ENCODE data around the gene MFAP3L. TPM values are rescaled to one million over a fixed set of nuclear protein-coding genes. Genes with fewer than 3 reads are reported as not detected.
A peak's percentile ranks its signal among the peaks of the same experiment; 100 is the strongest.

The MFAP3L gene
- total and polyA plus RNA-seq, 5 donors: 1.3 to 6.2 (median 4.4) TPM

DNA sequence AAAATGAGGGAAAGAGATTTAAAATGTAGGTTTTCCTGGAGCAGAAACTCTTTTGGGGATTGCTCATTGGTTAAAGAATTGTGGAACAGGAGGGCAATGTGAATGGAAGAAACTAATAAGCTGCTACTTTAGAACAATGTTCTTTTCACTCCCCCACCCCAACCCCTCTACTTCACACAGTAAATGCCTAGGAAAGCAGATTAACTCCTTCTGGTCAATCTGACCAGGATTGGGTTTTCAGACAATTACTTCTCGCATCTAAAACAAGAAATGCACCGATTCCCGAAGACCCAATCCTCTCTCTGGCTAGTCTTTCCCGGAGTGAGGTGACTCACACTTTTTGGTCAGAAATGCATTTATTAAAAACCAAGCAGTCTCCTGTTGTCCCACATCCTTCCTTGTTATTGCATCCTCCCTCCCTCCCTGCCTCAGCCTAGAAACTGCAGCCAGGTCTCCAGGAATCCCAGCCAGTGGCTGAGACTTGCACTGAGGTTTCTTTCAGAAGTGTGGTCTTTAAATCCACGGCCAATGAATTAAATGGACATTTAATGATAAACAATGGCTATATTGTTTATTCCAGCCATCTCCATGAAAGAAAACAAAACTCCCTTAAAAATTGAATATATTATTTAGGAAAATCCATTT is 21.4 kb downstream of the MFAP3L start:
- 74% methylated on average over 5 of the region's 5 CpGs for WGBS
- Histone ChIP-seq H3K9me3 (ENCODE audit: control insufficient read depth, low read length) (no peaks in the 10 kb centered on the region), H3K27me3 (ENCODE audit: control insufficient read depth, insufficient read depth) (no peaks in the 10 kb centered on the region), H3K4me1 (ENCODE audit: control insufficient read depth, insufficient read depth, low read length) (no peaks in the 10 kb centered on the region), H3K27ac (ENCODE audit: low read length) (no peak overlapping the region), H3K4me3 (ENCODE audit: low read length) (no peak overlapping the region)
- no peak for DNase-seq
- ATAC-seq: no peak
- intact Hi-C loops (cut with DNase I): no loop called here

GRCh38 chr4:170003071-170004070 is 22.8 kb downstream of the MFAP3L start:
- DNase-seq (no peak), ATAC-seq (no peak)
- no peaks in the 10 kb centered on the region for H3K27me3 ChIP-seq (ENCODE audit: control insufficient read depth, insufficient read depth)
- no peak overlapping the region for H3K4me3 ChIP-seq (ENCODE audit: low read length)
- intact Hi-C loops (cut with DNase I): no loop called here
- H3K4me1 ChIP-seq (ENCODE audit: control insufficient read depth, insufficient read depth, low read length): no peaks in the 10 kb centered on the region
- H3K9me3 ChIP-seq (ENCODE audit: control insufficient read depth, low read length): no peaks in the 10 kb centered on the region
- H3K27ac ChIP-seq (ENCODE audit: low read length): no peak overlapping the region
- 84% methylated on average over 12 of the region's 12 CpGs for WGBS

DNA sequence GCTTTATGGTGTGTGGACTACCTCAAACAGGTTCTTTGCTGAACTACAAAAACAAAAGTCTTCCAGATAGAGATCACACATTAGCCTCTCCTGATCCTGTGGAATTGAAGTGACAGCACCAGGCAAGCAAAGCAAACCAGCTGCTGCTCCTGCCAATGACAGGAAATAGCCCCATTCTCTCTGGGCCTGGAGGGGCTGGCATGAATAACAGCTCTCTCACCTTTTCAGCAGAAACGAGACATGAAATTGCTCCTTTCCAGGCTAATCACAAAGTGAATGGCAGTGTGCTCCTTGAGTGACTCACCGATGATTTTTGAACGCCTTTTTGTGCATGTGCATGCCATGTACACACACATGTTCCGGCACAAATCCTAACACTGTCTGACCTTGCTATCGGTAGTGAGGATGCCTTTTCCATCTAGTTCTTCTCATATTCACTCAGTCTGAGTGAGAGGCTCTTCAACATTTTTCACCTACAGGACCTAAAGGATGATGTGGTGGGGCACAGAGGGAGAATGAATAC is 24.4 kb downstream of the MFAP3L start:
- ATAC-seq (no peak), DNase-seq (no peak)
- Histone ChIP-seq H3K27ac (ENCODE audit: low read length) (no peak overlapping the region), H3K4me1 (ENCODE audit: control insufficient read depth, insufficient read depth, low read length) (no peaks in the 10 kb centered on the region), H3K4me3 (ENCODE audit: low read length) (no peak overlapping the region), H3K9me3 (ENCODE audit: control insufficient read depth, low read length) (no peaks in the 10 kb centered on the region), H3K27me3 (ENCODE audit: control insufficient read depth, insufficient read depth) (no peaks in the 10 kb centered on the region)
- intact Hi-C loops (cut with DNase I): no loop called here
- WGBS: 72% methylated on average over 5 of the region's 5 CpGs

DNA sequence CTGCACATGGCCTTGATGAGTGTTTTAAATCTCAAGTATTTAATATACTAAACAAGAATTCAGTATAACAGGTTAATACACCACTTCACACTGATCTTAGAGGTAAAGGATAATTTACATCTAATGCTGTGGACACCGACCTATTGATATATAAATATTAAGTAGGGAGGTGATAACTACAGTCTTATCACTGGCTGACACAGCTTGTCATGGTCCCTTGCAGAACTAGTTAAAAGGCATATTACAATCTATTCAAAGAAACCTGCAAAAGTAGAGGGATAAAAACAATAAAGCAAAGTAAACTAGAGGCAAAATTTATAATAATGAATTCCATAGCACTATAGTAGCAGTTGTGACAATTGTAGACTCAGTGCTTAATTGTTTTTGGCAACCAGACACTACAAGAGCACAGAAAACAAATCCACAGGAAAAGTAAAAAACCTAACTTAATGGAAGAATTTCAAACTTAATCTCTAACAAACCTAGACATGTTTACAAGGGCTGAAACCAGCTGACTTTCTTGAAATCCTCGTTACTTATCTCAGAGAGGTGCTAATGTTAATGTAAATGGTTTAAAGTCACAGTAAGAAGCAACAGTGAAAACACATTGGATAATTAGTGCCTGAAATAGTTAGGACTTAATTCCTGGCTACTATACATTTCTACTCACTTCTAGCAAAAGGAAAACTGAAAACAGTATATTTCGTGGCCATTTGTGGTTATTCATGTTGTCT is 25.0 kb downstream of the MFAP3L start:
- WGBS: 64% methylated on average over 3 of the region's 3 CpGs
- no peak for ATAC-seq

GRCh38 chr4:169999923-170000322 is 26.3 kb downstream of the MFAP3L start:
- H3K4me1 ChIP-seq (ENCODE audit: control insufficient read depth, insufficient read depth, low read length): no peaks in the 10 kb centered on the region
- H3K27me3 ChIP-seq (ENCODE audit: control insufficient read depth, insufficient read depth): no peaks in the 10 kb centered on the region
- intact Hi-C loops (cut with DNase I): no loop called here
- no peak overlapping the region for H3K27ac ChIP-seq (ENCODE audit: low read length)
- ATAC-seq: no peak
- H3K4me3 ChIP-seq (ENCODE audit: low read length): no peak overlapping the region
- no peak for DNase-seq
- H3K9me3 ChIP-seq (ENCODE audit: control insufficient read depth, low read length): no peaks in the 10 kb centered on the region
- 75% methylated on average over 2 of the region's 2 CpGs for WGBS

More for the DNA sequence above, 25.0 kb downstream of the MFAP3L start:
- Histone ChIP-seq H3K4me3 (ENCODE audit: low read length) (no peak overlapping the region), H3K4me1 (ENCODE audit: control insufficient read depth, insufficient read depth, low read length) (no peaks in the 10 kb centered on the region), H3K27ac (ENCODE audit: low read length) (no peak overlapping the region), H3K9me3 (ENCODE audit: control insufficient read depth, low read length) (no peaks in the 10 kb centered on the region), H3K27me3 (ENCODE audit: control insufficient read depth, insufficient read depth) (no peaks in the 10 kb centered on the region)
- intact Hi-C loops (cut with DNase I): no loop called here
- no peak for DNase-seq

DNA sequence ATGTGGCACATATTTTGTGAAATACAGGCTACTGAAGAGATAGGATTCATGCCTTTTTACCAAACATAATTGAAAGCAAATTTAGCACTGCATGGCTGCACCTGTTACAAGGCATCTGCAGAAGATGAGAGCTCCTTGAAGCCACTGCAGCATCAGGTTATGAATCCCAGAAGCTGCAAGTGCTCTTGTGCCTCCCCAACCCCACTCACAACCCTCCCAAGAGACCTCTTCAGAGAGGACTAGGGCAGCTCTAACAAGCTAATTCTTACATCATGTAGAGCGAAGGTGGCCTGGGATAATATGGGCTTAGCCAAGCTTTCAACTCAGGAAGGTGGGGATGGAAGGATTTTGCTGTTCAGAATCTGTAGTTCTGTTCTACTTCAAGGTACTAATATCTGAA is 27.2 kb downstream of the MFAP3L start:
- ATAC-seq: no peak
- intact Hi-C loops (cut with DNase I): no loop called here
- Histone ChIP-seq H3K27ac (ENCODE audit: low read length) (no peak overlapping the region), H3K9me3 (ENCODE audit: control insufficient read depth, low read length) (no peaks in the 10 kb centered on the region), H3K4me3 (ENCODE audit: low read length) (no peak overlapping the region), H3K4me1 (ENCODE audit: control insufficient read depth, insufficient read depth, low read length) (no peaks in the 10 kb centered on the region), H3K27me3 (ENCODE audit: control insufficient read depth, insufficient read depth) (no peaks in the 10 kb centered on the region)
- 82% methylated on average over 1 of the region's 1 CpG for WGBS
- DNase-seq: no peak

DNA sequence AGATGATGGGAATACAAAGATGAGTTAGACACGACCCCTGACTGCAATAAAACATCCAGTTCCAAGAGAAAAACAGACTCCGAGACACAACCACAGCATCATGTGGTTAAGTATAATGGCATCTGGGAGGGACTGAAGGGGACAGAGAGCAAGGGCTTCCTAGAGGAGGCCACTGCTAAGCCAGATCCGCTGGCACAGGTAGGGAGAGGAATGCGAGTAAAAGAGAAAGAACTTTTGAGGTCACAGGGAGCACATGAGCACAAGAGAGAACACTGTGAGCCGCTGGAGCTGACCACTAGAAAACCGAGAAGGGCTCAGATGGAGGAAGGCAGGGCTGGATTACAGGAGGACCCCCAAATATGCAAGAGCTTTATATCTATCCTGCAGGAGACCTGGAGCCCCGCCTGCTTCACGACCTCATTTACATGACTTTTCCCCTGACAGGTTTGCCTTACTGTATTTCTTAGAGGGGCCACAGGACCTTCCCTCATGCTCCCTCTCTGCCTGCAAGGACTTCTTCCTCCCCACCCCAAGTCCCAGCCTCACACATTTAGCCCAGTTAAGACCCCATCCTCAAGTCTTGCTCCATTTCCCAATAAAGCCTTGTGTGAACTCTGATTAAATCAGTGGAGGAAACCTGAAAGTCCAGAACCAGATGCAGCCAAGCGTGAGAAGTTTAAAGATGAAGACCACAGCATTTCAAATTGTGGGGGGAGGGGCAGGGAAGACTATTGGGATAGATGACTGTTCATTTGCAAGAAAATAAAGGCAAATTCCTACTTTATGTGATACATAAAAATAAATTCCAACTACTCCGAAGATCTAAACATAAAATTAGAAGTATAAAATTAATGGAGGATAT is 29.6 kb downstream of the MFAP3L start:
- peak in 1 of 3 donors; percentile 22 for DNase-seq
- H3K27ac ChIP-seq (ENCODE audit: low read length): no peak overlapping the region
- H3K9me3 ChIP-seq (ENCODE audit: control insufficient read depth, low read length): no peaks in the 10 kb centered on the region
- ATAC-seq: no peak
- H3K4me1 ChIP-seq (ENCODE audit: control insufficient read depth, insufficient read depth, low read length): no peaks in the 10 kb centered on the region
- intact Hi-C loops (cut with DNase I): no loop called here
- no peaks in the 10 kb centered on the region for H3K27me3 ChIP-seq (ENCODE audit: control insufficient read depth, insufficient read depth)
- 77% methylated on average over 10 of the region's 10 CpGs for WGBS
- H3K4me3 ChIP-seq (ENCODE audit: low read length): no peak overlapping the region

GRCh38 chr4:169993531-169993930 is 32.7 kb downstream of the MFAP3L start:
- DNase-seq (no peak), ATAC-seq (no peak)
- Histone ChIP-seq H3K9me3 (ENCODE audit: control insufficient read depth, low read length) (no peaks in the 10 kb centered on the region), H3K27me3 (ENCODE audit: control insufficient read depth, insufficient read depth) (no peaks in the 10 kb centered on the region), H3K4me3 (ENCODE audit: low read length) (no peak overlapping the region), H3K4me1 (ENCODE audit: control insufficient read depth, insufficient read depth, low read length) (no peaks in the 10 kb centered on the region), H3K27ac (ENCODE audit: low read length) (no peak overlapping the region)
- WGBS: 69% methylated on average over 9 of the region's 9 CpGs
- intact Hi-C loops (cut with DNase I): no loop called here

GRCh38 chr4:169988252-169988651 is 37.9 kb downstream of the MFAP3L start:
- no peak overlapping the region for H3K27ac ChIP-seq (ENCODE audit: low read length)
- H3K27me3 ChIP-seq (ENCODE audit: control insufficient read depth, insufficient read depth): no peaks in the 10 kb centered on the region
- DNase-seq: no peak
- H3K4me1 ChIP-seq (ENCODE audit: control insufficient read depth, insufficient read depth, low read length): no peaks in the 10 kb centered on the region
- intact Hi-C loops (cut with DNase I): no loop called here
- H3K9me3 ChIP-seq (ENCODE audit: control insufficient read depth, low read length): no peaks in the 10 kb centered on the region
- no peak for ATAC-seq
- 66% methylated on average over 6 of the region's 6 CpGs for WGBS
- no peak overlapping the region for H3K4me3 ChIP-seq (ENCODE audit: low read length)

All from right cardiac atrium (tissue), 5 donors.